HG03575 (cell line): ENCODE data around the gene VWDE.

Experiments
- ATAC-seq: cut with Tn5 transposase; IDR thresholded peaks from one replicate; pipeline ENCODE4 v1.9.1; 2021; ENCODE audit not compliant: unreplicated experiment, insufficient number of reproducible peaks, low FRiP score; ENCODE audit errors: extremely low read depth

The VWDE gene

DNA sequence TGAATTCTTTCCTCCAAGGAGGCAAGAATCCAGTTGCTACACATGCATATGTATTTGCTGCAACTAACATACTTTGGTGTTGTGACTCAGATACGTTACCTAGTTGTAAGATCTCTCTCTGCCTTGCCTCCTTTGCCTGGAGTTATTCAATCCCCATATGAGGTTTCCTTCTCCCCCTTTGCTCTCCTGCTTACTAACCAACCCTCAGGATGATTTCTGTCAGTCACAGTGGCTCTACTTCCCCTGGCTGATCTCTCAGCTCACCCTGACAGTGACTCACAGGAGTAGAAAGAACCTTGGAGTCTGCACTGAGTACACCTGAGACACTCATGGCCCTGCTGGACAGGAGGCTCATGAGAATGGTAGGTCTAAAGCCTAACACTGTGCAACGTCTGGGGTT, 100.6 kb downstream of the VWDE start:
- no peak for ATAC-seq

DNA sequence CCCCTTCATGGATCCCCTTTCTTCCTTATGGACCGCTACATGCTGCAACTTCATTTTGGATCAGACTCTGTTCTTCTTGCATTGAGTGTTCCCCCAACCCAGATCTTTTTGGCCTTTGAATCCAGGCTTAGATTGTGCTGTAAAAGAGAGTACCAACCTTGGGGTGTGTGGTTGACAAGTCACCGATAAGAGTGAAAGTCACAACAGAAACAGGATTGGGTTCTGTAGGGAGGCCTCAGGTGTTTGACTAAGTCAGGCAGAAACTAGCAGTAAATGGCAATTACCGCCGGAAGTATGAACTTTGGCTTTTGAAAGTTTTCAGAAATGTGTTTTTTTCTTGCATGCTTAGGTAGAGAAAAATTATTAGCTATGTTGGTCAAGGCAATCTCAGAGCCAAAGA, 103.2 kb downstream of the VWDE start:
- no peak for ATAC-seq

DNA sequence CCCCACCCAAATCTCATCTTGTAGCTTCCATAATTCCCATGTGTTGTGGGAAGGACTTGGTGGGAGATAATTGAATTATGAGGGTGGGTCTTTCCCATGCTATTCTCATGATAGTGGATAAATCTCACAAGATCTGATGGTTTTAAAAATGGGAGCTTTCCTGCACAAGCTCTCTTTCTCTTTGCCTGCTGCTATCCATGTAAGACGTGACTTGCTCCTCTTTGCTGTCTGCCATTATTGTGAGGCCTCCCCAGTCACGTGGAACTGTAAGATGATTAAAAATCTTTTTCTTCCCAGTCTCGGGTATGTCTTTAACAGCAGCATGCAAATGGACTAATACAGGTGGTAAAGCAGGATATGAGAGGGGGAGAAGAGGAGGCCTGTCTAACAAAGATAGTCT, 104.3 kb downstream of the VWDE start:
- ATAC-seq = no peak

DNA sequence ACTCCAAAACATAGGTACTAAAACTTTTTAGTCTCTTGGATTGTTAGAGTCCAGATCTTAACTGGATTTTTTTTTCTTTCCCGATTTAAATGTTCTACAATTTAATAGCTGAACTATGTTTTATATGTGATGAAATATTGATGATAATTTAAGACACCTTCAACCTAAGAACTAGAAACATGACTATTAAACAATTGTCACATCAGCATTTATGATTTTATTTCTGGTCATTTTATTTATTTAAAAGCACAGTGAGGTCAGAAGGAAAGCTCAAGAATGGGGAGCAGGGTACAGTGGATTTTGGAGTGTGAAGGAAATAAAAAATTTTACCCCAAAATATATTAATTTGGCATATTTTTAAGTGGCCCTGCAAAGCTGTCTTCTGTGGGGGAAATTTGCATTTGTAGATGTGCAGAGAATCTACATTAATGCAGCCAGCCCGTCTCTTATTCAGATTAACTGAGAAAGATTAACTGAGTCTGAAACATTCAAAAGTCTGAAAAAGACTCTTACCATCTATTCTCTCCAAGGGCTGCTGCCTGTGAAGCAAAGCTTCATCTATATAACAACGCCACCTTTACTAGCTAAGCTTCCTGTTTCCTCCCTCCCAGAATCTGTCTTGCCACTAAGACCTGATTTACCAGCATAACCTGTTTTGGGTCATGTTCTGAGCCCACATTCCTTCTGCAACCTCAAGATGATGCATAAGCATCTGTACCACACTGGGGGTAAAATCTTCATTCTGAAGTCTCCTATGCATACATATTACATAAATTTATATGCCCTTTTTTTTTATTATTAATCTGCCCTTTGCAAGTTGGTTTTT, 106.2 kb downstream of the VWDE start:
- ATAC-seq = no peak

DNA sequence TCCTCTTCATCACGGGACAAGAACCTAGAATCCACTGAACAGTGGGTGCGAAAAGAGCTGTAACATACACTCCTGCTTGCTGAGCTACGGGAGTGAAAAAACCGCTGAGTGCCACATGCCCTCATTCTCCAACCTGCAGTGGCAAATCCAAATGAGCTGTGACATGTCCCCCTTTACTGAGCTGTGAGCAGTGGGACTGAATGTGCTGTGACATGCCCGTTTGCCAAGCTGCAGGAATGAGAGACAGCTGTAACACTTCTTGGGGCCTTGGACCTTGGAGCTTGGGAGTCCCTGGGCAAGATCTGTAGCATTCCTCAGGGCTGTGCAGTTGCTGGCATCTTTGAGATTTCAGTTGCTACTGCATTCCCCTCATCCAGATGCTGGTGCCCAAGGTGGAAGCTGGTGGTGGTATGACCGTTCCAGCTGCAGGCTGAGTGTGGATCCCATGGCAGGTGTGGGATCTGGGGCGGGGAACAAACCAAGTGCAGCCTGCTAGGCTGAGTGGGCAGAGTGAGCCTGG, 107.6 kb downstream of the VWDE start:
- no peak for ATAC-seq

DNA sequence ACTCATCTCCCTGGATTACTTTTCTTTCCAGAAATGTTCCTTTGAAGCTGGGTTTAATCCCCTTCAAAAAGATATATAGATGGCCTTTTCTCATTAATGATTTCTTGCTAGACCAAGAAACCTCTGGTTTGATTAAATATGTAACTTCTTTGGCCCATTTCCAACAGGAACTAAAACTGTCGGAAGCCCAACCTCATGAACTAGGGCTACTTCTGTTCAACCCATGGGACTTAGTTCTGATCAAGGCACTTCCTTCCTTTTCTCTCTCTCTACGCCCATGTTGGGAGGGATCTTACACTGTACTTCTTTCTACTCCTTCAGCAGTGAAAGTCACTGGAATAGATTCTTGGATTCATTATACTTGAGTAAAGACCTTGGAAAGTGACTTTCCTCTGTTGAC, 109.0 kb downstream of the VWDE start:
- ATAC-seq = no peak

DNA sequence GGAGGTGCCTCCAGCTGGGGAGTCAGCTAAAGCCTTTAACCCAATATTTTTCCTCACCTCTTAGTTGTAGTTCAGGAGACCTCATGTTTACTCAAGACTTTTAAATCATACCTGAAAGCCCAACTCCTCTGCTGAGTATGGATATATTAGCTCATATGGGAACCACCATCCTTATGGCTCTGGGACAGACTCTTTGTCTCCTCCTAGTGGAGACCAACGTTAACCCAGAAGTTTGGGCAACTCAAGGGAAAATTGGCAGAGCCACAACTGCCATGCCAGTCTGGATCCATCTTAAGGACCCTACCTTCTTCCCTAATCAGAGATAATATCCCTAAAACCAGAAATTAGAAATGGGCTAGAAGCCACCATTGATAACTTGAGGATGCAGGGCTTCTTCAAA, 111.8 kb downstream of the VWDE start:
- ATAC-seq = no peak

DNA sequence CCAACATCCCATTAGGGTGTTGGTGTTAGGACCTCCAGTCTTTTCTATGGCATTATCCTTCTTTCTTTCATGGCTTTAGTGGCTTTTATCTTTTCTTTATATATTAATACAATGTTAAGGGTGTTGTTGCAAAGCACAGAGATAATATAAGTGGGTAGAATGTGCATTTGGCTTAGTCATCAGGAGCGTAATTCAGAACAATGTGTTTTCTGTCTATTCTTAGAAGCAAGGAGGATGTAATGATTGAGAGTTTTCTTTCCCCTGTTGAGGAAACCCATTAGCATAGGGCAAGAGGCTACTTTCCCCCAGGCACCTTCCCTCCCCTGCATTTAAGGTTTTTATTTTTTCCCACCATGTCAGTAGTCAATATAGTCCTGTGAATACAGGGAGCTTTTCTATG, 112.9 kb downstream of the VWDE start:
- no peak for ATAC-seq

DNA sequence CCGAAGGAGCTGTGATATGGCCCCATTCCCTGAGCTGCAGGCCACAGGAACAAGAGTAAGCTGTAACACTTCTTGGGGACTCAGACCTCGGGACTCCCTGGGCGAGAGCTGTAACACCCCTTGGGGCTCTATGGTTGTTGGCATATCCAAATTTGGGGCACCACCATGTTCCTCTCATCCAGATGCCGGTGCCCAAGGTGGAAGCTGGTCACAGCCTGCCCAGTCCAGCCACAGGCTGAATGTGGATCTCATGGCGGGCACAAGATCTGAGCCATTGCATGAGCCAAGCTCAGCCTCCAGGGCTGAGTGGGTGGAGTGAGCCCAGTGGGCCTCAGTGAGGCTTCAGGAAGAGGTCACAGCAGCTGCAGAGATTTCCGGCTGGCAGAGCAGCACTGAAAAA, 113.7 kb downstream of the VWDE start:
- no peak for ATAC-seq

DNA sequence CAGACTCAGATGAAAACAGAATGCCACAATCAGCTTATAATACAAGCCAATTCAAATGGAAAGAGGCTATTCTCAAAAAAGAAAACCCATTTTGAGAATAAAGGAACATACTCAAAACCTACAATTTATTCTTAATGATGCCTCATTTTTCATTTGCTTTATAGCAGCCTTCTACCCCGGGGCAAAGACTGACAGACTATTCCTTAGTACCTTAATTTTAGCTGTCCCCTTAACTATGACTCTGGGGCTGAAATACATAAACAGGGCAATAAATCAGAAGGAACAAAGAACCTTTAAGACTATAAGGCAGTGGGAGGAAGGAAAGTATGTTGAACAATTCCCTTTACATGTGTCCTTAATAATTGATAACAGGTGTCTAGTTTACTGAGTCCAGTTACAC, 115.8 kb downstream of the VWDE start:
- ATAC-seq = no peak

DNA sequence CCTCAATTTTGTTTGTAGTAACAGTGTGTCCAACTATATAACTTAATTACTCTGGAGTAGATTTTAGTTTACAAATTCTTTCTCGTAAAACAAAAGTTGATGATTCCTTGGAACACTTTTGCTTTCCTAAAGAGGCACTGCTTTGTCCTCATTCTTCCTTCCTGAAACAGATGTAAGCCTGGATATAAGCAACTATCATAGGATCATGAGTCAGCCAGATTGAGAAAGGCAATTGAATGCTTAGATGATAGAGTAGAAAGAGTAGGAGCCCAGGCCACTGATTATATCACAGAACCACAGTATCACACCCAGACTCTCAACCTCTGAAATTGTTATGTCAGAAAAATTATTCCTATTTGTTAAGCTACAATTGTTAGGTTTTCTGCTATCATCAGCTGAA, 122.6 kb downstream of the VWDE start:
- ATAC-seq = no peak
